Epithelial cell of esophagus (primary cell): ENCODE data around the gene CHPF.

Source experiments
- DNase-seq: peaks from one replicate; pipeline ENCODE4 v3.0.0; 2010; ENCODE audit warnings: low read depth
- H3K4me3 ChIP-seq: 2 replicates; pipeline ENCODE4 v1.5.1; 2011; ENCODE audit warnings: mild to moderate bottlenecking, low read length, control low read depth
- TF ChIP-seq, protein P1 (sequence below): IDR thresholded peaks from 2 replicates; pipeline ENCODE4 v1.5.1; 2011; ENCODE audit warnings: low read depth, mild to moderate bottlenecking, low read length, control low read depth, inconsistent platforms; ENCODE audit not compliant: insufficient read depth; ENCODE audit errors: missing control alignments

CHPF gene

DNA sequence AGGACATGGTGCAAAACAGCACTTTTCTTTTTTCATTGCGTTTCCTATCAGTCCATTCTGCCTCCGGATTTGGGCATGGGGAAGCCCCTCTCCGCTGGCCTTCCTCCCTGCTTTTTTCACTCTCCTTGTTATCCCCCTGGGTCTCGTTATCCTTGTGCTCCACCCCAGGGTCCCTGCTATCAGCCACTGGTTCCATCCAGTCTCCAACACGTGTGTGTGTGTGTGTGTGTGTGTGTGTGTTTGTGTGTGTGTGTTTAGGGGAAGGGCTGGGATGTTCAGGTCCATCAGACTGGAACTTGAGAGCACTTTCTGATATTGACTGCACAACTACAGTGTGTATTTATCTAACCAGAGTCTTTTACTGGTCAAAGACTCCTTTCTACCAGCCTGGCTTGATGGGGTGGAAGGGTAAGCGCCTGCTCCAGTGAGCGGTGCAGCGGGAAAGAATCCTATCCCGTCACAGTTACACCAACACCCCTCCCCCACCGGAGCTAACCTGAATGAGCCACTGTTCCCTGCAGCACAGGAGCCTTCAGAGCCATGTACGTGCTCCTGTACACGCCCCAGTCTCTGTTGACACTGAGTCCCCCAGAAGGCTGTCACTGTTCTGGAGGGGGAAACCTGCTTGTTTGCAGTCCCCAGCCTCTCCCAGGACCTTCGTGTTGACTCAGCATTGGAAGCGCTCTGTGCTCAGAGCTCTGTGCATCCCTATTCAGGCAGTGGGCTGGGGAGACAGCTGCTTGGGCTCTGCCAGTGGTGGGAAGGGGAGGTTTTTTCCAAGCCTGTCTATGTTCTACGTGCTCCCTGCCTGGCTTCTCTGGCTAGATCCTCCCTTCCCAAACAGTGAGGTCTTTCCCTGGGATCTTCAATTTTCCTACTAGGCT, 33.1 kb upstream of the CHPF start:
- no peak overlapping the region for H3K4me3 ChIP-seq
- DNase-seq, result peak; percentile 36
- TF ChIP-seq, protein P1, sequence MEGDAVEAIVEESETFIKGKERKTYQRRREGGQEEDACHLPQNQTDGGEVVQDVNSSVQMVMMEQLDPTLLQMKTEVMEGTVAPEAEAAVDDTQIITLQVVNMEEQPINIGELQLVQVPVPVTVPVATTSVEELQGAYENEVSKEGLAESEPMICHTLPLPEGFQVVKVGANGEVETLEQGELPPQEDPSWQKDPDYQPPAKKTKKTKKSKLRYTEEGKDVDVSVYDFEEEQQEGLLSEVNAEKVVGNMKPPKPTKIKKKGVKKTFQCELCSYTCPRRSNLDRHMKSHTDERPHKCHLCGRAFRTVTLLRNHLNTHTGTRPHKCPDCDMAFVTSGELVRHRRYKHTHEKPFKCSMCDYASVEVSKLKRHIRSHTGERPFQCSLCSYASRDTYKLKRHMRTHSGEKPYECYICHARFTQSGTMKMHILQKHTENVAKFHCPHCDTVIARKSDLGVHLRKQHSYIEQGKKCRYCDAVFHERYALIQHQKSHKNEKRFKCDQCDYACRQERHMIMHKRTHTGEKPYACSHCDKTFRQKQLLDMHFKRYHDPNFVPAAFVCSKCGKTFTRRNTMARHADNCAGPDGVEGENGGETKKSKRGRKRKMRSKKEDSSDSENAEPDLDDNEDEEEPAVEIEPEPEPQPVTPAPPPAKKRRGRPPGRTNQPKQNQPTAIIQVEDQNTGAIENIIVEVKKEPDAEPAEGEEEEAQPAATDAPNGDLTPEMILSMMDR, result no peak

DNA sequence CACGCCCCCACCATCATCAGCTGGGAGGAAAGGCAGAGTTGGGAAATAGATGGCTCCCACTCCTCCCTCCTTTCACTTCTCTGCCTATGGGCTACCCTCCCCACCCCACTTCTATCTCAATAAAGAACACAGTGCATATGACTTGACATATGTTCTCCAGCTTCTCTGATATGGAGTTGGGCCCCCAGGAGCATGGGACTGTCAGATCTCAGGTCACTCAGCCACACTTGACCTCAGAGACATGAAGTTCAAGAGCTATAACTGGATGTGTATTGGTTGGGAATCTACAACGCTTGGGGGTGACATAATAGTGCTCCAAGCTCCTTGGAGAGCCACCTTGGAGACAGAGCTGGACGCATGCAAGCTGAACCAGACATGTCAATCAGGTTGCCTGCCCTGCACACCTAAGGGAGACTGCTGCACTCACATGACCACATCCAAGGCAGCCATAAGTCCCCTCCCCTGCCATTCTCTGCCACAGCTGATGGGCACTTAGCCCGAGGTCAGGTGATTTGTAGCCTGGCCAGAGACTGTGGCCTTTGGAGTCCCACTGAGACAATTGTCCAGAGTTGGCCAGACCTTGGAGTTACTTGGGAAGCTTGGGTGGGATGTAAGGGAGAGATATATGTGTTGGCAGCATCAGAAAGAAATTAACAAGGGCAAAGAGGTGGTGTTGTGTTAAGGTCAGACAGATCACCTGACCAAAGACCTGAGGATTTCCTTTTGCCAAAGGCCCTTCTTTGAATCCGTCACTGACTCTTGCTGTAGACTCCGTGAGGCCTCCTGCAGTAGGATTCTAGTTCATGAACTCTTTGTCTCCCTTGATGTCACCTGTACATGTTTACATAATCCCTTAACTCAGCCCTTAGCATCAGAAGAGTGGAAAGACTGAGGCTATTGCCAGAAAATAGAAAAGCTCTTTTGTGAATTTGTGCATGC, 32.2 kb upstream of the CHPF start:
- no peak for DNase-seq
- TF ChIP-seq, protein P1, result no peak
- H3K4me3 ChIP-seq, result no peak overlapping the region

DNA sequence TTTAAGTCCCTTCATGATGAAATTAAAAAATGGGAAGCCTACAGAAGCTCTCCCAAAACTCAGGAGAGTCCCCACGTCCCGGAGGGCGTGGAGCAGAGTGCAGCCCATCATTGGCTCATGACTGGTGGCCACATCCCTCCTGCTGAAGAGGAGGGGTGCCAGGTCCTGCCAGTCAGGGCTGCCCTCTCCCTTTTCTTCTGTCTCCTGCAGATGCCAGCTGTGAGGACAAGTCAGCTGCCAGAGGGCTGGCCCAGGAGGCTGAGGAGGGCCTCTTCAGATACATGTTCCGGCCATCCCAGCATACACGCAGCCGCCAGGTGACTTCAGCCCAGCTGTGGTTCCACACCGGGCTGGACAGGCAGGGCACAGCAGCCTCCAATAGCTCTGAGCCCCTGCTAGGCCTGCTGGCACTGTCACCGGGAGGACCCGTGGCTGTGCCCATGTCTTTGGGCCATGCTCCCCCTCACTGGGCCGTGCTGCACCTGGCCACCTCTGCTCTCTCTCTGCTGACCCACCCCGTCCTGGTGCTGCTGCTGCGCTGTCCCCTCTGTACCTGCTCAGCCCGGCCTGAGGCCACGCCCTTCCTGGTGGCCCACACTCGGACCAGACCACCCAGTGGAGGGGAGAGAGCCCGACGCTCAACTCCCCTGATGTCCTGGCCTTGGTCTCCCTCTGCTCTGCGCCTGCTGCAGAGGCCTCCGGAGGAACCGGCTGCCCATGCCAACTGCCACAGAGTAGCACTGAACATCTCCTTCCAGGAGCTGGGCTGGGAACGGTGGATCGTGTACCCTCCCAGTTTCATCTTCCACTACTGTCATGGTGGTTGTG, 31.1 kb upstream of the CHPF start:
- TF ChIP-seq, protein P1, result no peak
- no peak overlapping the region for H3K4me3 ChIP-seq
- no peak for DNase-seq

DNA sequence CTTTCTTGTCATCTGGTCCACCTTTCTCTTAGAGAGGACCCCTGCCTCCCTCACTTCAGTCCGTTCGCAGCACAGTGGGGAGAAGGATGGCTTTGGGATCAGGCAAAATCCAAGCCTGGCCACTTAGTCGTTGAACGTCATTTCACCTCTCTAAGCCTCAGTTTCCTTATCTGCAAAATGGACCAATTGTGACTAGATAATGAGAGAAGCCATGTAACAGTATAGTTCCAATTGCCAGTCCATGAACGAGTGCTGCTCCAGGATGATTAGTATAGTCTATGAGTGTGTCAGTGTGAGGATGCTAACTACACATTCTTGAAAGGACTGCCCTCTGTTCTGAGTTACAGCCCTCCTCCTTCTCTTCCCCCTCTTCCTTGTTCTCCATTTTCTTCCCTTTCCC, 29.6 kb upstream of the CHPF start:
- no peak overlapping the region for H3K4me3 ChIP-seq
- no peak for DNase-seq
- TF ChIP-seq, protein P1, result no peak

DNA sequence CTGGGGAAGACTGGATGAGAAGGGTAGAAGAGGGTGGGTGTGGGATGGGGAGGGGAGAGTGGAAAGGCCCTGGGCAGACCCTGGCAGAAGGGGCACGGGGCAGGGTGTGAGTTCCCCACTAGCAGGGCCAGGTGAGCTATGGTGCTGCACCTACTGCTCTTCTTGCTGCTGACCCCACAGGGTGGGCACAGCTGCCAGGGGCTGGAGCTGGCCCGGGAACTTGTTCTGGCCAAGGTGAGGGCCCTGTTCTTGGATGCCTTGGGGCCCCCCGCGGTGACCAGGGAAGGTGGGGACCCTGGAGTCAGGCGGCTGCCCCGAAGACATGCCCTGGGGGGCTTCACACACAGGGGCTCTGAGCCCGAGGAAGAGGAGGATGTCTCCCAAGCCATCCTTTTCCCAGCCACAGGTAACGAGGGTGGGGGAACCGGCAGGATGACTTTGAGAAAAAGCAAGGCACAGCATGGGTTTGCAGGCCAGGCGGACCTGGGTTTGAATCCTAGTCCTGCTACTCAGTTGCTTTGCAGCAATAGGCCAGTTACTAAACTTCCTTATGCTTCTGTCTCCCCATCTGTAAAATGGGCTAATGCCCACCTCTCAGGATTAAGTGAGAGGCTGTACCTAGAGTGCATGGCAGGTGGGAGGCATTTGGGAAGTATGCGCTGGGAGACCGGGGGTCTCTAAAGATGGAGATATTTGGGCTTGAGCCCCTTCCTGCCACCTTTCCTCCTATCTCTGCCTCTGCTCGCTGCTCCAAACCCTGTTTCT, 28.8 kb upstream of the CHPF start, which contains the start of gene INHA:
INHA (plus strand) TSS at position 74 of the 765 bp plus-strand sequence; CDS start at position 139, 65 bp downstream.
- TF ChIP-seq, protein P1, result no peak
- no peak for DNase-seq
- H3K4me3 ChIP-seq, result peak within 1 kb of the TSS; percentile 50
